Measurements from ENCODE around the gene EXOC3L2.
"Not testable (repeated sequence)": the region's sequence is repeated elsewhere in the genome, so short reads cannot be mapped to it uniquely, and the experiment has no call there.

Gene EXOC3L2

DNA sequence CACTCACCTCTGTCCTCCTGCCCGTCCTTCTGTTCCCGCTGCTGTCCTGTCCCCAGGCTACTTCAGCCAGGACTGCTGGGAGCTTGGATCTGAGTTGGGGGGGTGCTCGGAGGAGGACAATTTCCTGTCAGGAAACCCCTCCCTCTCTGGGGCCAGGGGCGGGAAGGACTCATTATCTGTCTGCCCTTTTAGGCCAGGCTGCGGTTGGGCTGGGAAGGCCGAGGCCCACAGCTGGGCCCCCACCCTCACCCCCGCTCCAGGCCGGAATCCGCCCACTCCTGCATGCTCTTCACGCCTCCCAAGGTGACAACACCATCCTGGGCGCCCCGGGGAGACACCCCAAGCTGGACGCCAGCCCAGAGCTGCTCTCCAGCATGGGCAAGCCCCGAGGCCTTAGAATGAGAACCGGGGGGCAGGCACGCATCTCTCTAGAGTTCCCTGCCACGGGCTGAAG, at the start of gene EXOC3L2:
Gene EXOC3L2, minus strand, starts transcription at position 74 of the 454 bp plus-strand sequence. CDS start 6,362 bp downstream, outside the sequence.
- DNase-seq (ENCODE audit: low read depth) = no peak

GRCh38 chr19:45294291-45295029, 49.3 kb upstream of the EXOC3L2 start:
- DNase-seq (ENCODE audit: low read depth) = no peak

DNA sequence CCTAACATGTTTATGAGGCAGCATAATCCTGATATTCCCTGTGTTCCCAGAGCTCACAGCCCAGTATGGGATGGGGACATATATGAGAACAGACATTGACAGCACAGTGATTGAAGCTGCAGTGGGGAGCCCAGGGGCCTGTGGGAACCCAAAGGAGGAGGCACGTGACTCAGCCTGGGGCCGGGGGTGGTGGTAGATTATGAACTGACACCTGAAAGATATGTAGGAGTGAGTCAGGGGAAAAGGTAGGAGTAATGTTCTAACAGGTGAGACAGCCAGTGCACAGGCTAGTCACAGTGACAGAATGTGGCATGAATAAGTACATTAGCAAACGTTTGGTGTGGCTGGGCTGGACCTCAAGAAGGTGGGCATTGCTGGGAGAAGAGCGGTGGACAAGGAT, 48.5 kb upstream of the EXOC3L2 start:
- no peak for DNase-seq (ENCODE audit: low read depth)

GRCh38 chr19:45291834-45292233, 46.6 kb upstream of the EXOC3L2 start:
- DNase-seq (ENCODE audit: low read depth) = no peak

- no peak for DNase-seq (ENCODE audit: low read depth)
Measured at GRCh38 chr19:45290381-45290931, 45.2 kb upstream of the EXOC3L2 start.

- no peak for DNase-seq (ENCODE audit: low read depth)
Measured at GRCh38 chr19:45283443-45284033, 38.3 kb upstream of the EXOC3L2 start.

GRCh38 chr19:45280471-45280961, 35.3 kb upstream of the EXOC3L2 start:
- no peak for DNase-seq (ENCODE audit: low read depth)

DNA sequence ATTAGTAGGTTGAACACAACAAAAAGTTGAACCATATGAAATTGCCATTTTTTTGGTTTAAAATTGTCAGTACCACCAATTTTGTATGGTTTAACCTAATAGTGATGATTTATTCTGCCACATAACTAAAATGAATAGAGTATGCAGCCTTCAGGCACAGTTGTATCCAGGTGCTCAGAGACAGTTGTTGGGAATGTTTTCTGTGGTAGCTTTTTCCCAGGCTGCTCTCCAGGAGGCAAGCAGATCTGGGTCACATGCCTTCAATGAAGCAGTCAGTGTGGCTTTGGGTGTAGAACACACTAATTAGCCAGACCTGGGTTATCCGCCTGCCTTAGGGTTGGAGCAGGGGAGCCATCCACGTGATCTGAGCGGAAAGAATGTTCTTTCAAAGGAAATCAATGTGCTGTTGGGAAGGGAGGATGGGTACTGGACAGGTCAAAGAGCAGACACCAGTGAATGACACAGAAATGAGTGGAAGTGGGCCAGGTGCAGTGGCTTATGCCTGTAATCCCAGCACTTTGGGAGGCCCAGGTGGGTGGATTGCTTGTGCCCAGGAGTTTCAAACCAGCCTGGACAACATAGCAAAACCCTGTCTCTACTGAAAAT, 34.5 kb upstream of the EXOC3L2 start:
- DNase-seq (ENCODE audit: low read depth) = no peak

DNA sequence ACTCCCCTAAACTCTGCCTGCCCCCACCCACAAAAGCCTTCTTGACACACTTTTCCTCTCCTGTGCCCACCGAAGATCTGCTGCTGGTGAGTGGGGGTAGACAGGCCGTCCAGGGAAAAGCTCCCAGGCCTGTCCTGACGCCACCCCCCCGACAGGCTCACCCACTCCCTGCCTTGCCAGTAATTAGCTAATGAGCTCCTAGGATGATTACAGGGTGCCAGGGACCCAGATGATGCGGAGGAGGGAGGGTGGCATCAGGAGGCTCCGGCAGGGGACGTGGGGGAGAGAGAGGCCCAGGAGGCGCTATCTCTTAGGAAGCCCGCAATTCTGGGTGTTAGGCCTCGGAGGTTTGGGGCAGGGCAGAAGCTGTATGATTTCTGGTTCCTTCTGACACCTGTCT, 32.9 kb upstream of the EXOC3L2 start:
- no peak for DNase-seq (ENCODE audit: low read depth)

DNA sequence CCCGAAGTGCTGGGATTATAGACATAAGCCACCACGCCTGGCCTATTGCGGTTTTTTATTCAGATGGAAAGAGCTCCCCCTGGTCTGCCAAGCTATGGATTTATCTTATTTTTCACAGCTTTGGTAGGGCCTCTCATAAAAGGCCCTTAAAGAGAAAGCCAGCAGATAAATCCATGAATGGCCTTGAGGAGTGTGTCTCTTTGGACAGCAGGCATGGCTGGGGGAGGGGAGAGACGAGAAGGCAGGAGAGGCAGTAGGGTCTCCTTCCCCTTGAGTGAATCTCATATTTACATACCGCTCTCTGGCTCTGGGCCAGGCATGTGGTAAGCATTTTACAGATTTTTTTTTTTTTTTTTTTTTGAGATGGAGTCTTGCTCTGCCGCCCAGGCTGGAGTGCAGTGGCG, 31.1 kb upstream of the EXOC3L2 start:
- DNase-seq (ENCODE audit: low read depth) = no peak

GRCh38 chr19:45275370-45275971, 30.3 kb upstream of the EXOC3L2 start:
- DNase-seq (ENCODE audit: low read depth) = no peak

GRCh38 chr19:45273521-45273855, 28.3 kb upstream of the EXOC3L2 start:
- no peak for DNase-seq (ENCODE audit: low read depth)

- no peak for DNase-seq (ENCODE audit: low read depth)
Measured at GRCh38 chr19:45271735-45272108, 26.5 kb upstream of the EXOC3L2 start.

- no peak for DNase-seq (ENCODE audit: low read depth)
Measured at GRCh38 chr19:45271098-45271734, 26.0 kb upstream of the EXOC3L2 start.

- DNase-seq (ENCODE audit: low read depth) = not testable (repeated sequence)
Measured at GRCh38 chr19:45269939-45270338, 24.7 kb upstream of the EXOC3L2 start.

DNA sequence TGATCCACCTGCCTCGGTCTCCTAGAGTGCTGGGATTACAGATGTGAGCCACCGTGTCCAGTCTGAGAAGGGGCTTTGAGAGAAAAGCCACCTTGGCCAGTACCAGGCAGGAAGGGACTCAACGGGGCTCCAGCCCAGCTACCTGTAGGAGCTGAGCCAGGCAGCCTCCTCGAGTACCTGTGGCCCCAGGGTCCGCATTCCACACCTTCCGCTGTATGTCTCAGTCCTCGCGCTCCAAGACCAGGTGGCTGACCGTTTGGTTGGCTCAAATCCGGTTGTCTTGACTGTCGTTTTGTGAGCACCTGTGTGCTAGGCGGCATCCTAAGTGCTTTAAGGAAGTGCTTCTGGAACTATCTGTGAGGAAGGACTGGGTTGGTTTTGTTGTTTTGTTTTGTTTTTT, 22.1 kb upstream of the EXOC3L2 start:
- DNase-seq (ENCODE audit: low read depth) = no peak

DNA sequence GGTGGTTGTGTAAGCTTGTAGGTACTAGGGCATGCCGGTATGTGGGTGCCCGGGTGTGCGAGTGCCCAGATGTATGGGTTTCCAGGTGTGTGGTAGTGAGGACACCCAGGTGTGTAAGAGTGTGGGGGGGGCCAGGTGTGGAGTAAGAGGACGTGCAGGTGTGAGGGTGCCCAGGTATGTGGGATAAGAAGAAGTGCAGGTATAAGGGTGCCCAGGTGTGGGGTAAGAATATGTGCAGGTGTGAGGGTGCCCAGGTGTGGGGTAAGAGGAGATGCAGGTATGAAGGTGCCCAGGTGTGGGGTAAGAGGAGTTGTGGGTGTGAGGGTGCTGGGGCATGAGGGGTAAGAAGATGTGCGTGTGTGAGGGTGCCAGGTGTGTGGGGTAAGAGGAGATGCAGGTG, 20.2 kb upstream of the EXOC3L2 start:
- DNase-seq (ENCODE audit: low read depth) = no peak

- DNase-seq (ENCODE audit: low read depth) = no peak
Measured at GRCh38 chr19:45264781-45265317, 19.6 kb upstream of the EXOC3L2 start.

GRCh38 chr19:45263013-45263412, 17.8 kb upstream of the EXOC3L2 start:
- DNase-seq (ENCODE audit: low read depth) = no peak

GRCh38 chr19:45262570-45262969, 17.4 kb upstream of the EXOC3L2 start:
- no peak for DNase-seq (ENCODE audit: low read depth)

- DNase-seq (ENCODE audit: low read depth) = no peak
Measured at GRCh38 chr19:45258862-45259261, 13.7 kb upstream of the EXOC3L2 start.

DNA sequence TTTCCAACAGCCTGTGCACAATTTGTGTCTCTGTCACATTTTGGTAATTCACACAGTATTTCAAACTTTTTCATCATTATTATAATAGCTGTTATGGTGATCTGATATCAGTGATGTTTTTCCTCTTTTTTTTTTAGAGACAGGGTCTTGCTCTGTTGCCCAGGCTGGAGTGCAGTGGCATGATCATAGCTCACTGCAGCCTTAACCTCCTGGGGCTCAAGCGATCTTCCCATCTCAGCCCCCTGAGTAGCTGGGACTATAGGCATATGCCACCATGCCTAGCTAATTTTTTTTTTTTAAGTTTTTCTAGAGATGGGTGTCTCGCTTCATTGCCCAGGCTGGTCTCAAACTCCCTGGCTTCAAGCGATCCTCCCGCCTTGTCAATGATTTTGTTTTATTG, 11.6 kb upstream of the EXOC3L2 start:
- DNase-seq (ENCODE audit: low read depth) = no peak
